Progenitor cell of endocrine pancreas (in vitro differentiated cells): ENCODE results near the gene RPE. TPM values are rescaled to one million over a fixed set of nuclear protein-coding genes. Genes with fewer than 3 reads are reported as not detected.

ENCODE experiments used
- DNase-seq: peaks from one replicate; pipeline ENCODE4 v3.0.0; 2021; ENCODE audit warnings: low spot score; ENCODE audit not compliant: unreplicated experiment
- H3K27ac Mint-ChIP-seq: 2 replicates; pipeline ENCODE4 v1.8.0; 2021; ENCODE audit warnings: mild to moderate bottlenecking, moderate library complexity, mixed read lengths
- H3K27me3 Mint-ChIP-seq: 2 replicates; pipeline ENCODE4 v1.8.0; 2021; ENCODE audit warnings: mixed read lengths
- H3K36me3 Mint-ChIP-seq: 2 replicates; pipeline ENCODE4 v1.8.0; 2022; ENCODE audit warnings: mixed read lengths; ENCODE audit not compliant: insufficient read depth
- H3K4me1 Mint-ChIP-seq: 2 replicates; pipeline ENCODE4 v1.8.0; 2021; ENCODE audit warnings: low read depth, mixed read lengths
- H3K4me3 Mint-ChIP-seq: 2 replicates; pipeline ENCODE4 v1.8.0; 2021; ENCODE audit warnings: low read depth, mild to moderate bottlenecking, moderate library complexity, mixed read lengths
- H3K9me3 Mint-ChIP-seq: 2 replicates; pipeline ENCODE4 v1.8.0; 2021; ENCODE audit warnings: low read depth, mixed read lengths
- total RNA-seq: library from RNA; stranded (reverse); gene quantifications from 2 replicates; pipeline ENCODE4 v1.2.1, GENCODE V29; 2021
- TF ChIP-seq, protein P1 (sequence below): fragments of 200-600 bp; sonication (generic); IDR thresholded peaks from one replicate; pipeline ENCODE4 v1.5.0; 2021; ENCODE audit warnings: antibody characterized with exemption, mild to moderate bottlenecking; ENCODE audit not compliant: unreplicated experiment

The RPE gene
- total RNA-seq, 1 donor from 2014 or later, result 46.2 TPM

DNA sequence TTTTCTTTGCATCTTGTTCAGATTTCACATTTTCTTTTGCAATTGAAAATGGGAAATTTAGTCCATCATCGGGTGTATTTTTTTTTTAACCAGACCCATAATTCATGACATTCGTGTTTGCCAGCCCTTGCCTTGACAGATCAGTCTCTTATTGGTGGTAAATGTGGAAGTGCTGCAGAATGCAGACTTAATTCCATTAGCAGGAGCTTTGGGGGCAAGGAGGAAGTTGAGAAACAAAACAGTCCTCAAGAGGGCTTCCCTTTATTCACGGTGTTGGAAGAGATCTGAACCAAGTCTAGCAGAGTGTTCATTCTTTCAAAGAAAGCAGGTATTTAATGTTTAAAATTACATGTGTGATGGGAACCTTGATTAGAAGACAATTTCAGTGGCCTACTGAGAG lies 16.6 kb upstream of the RPE start:
- Mint-ChIP-seq H3K27ac (no peak overlapping the region), H3K27me3 (peaks cover 23% of the 10 kb centered on the region), H3K9me3 (no peaks in the 10 kb centered on the region), H3K4me1 (no peaks in the 10 kb centered on the region), H3K4me3 (no peak overlapping the region), H3K36me3 (no peaks in the 10 kb centered on the region)
- TF ChIP-seq, protein P1, sequence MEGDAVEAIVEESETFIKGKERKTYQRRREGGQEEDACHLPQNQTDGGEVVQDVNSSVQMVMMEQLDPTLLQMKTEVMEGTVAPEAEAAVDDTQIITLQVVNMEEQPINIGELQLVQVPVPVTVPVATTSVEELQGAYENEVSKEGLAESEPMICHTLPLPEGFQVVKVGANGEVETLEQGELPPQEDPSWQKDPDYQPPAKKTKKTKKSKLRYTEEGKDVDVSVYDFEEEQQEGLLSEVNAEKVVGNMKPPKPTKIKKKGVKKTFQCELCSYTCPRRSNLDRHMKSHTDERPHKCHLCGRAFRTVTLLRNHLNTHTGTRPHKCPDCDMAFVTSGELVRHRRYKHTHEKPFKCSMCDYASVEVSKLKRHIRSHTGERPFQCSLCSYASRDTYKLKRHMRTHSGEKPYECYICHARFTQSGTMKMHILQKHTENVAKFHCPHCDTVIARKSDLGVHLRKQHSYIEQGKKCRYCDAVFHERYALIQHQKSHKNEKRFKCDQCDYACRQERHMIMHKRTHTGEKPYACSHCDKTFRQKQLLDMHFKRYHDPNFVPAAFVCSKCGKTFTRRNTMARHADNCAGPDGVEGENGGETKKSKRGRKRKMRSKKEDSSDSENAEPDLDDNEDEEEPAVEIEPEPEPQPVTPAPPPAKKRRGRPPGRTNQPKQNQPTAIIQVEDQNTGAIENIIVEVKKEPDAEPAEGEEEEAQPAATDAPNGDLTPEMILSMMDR, result no peak
- DNase-seq, result no peak

GRCh38 chr2:209986415-209986814 lies 16.0 kb upstream of the RPE start:
- Mint-ChIP-seq H3K27me3 (peaks cover 23% of the 10 kb centered on the region), H3K27ac (no peak overlapping the region), H3K36me3 (no peaks in the 10 kb centered on the region), H3K4me3 (no peak overlapping the region), H3K4me1 (no peaks in the 10 kb centered on the region), H3K9me3 (no peaks in the 10 kb centered on the region)
- DNase-seq, result no peak
- TF ChIP-seq, protein P1, result no peak

DNA sequence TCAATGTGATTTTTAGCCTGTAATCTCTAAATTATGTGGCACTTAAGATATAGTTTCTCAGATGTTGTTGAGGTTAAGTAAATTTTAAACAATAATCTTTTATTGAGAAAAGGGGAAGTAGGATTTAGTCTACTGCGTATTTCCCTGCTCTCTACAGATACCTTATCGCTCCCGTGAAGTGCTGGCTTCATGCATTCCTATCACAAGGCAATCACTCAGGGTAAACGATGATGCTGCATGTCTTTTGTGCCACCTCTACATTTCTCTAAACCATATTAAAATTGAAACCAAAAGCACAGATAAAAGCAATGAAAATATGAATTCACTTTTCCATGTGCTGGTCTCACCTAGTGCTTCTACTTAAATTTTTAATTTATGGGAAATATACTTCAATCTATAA lies 14.4 kb upstream of the RPE start:
- H3K9me3 Mint-ChIP-seq, result no peaks in the 10 kb centered on the region
- no peaks in the 10 kb centered on the region for H3K4me1 Mint-ChIP-seq
- no peak overlapping the region for H3K4me3 Mint-ChIP-seq
- no peak for DNase-seq
- H3K36me3 Mint-ChIP-seq, result no peaks in the 10 kb centered on the region
- H3K27ac Mint-ChIP-seq, result no peak overlapping the region
- H3K27me3 Mint-ChIP-seq, result peaks cover 23% of the 10 kb centered on the region
- TF ChIP-seq, protein P1, result no peak

- Mint-ChIP-seq H3K4me3 (no peak overlapping the region), H3K36me3 (no peaks in the 10 kb centered on the region), H3K9me3 (no peaks in the 10 kb centered on the region), H3K27me3 (peaks cover 17% of the 10 kb centered on the region), H3K27ac (no peak overlapping the region), H3K4me1 (no peaks in the 10 kb centered on the region)
- TF ChIP-seq, protein P1, result no peak
- no peak for DNase-seq
Measured at GRCh38 chr2:209990838-209991237, 11.6 kb upstream of the RPE start.

DNA sequence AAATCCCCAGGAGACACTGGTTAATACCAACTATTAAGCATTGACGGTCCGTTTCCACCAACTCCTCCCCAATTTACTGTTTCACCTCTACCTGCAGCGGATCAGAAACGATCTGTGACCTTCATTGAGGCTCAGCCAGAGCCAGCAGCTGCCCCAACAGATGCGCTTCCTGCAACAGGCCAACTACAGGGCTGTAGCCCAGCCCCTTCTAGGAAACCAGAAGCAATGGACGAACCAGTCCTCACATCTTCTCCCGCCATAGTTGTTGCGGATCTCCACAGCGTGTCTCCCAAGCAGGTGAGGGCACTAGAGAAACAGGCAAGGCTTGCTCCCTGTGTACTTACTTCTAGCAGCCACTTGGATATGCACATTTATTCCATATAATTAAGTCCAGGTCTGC lies 8.5 kb upstream of the RPE start:
- Mint-ChIP-seq H3K36me3 (no peaks in the 10 kb centered on the region), H3K27me3 (peaks cover 12% of the 10 kb centered on the region), H3K27ac (no peak overlapping the region), H3K9me3 (no peaks in the 10 kb centered on the region), H3K4me1 (no peaks in the 10 kb centered on the region), H3K4me3 (no peak overlapping the region)
- TF ChIP-seq, protein P1, result no peak
- DNase-seq, result no peak
